ENCODE data around the gene ROR1. TPM values are rescaled to one million over a fixed set of nuclear protein-coding genes. Genes with fewer than 3 reads are reported as not detected.
A peak's percentile ranks its signal among the peaks of the same experiment; 100 is the strongest.

The ROR1 gene
- total and polyA plus RNA-seq, 2 of the 4 experiments (the other 2 are of a cell fraction): 4.4 to 10.0 TPM

DNA sequence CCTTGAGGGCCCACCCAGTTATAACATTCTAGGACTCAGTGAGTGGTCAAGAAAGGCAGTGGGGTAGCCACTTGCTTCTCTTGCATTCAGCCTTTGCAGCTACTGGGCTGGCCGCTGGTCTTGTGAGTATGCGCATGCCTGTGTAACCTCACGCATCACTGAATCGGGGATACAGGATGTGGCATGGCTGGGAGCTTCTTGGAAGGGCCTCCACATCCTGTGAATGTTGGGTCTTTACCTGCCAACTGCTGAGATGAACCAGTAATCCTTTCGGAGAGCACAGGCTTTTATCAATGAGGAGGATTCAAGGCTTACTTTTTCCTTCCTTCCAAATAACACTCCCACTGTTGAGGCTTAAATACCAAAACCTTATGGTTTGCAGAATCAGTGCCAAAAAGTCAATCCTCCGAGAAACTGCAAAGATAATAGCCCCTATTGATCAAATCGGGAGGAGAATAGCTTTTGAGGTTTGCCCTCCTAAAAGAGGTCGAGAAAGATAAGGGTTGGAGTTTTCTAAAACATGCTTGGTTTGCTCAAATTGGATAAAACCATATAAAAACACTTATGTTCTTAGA is 230.7 kb downstream of the ROR1 start:
- Histone ChIP-seq H3K79me1 (ENCODE audit: low read depth in 1 of 2, low read length in 2 of 2) (no peaks in the 10 kb centered on the region; a peak in 1 of 4 replicates), H3K14ac (replicated peaks; ENCODE audit: low read depth, low read length) (no peak overlapping the region), H3K4ac (ENCODE audit: low read depth, low read length) (no peak overlapping the region), H3K27me3 (ENCODE audit: control insufficient read depth, insufficient read depth, low read length) (no peaks in the 10 kb centered on the region), H4K8ac (ENCODE audit: low read depth in 2 of 2, low read length in 2 of 2) (no peak overlapping the region), H3K56ac (ENCODE audit: extremely low read depth, insufficient read depth, low read length) (no peak overlapping the region), H2AFZ (replicated peaks; ENCODE audit: low read length, poor library complexity) (no peak overlapping the region), H3K9me3 (ENCODE audit: control insufficient read depth, insufficient read depth, low read length) (no peaks in the 10 kb centered on the region), H2AK5ac (ENCODE audit: low read depth, low read length) (no peak overlapping the region), H2BK5ac (ENCODE audit: low read depth, low read length, poor library complexity, severe bottlenecking) (no peak overlapping the region), H3K23ac (ENCODE audit: low read depth, low read length) (no peak overlapping the region), H3K9me1 (ENCODE audit: insufficient read depth, low read length) (no peaks in the 10 kb centered on the region; the same call in 1 of the 2 replicates), H3K4me3 (ENCODE audit: insufficient read depth, low read depth, low read length) (no peak overlapping the region), H4K91ac (ENCODE audit: insufficient read depth, low read depth, low read length) (no peak overlapping the region), H3K4me1 (ENCODE audit: control insufficient read depth, insufficient read depth, low read length) (peaks cover 10% of the 10 kb centered on the region), H2AK9ac (replicated peaks; ENCODE audit: low read depth, low read length, poor library complexity) (no peak overlapping the region), H2BK15ac (ENCODE audit: low read depth, low read length) (no peak overlapping the region), H3K4me2 (ENCODE audit: low read depth, low read length) (no peak overlapping the region), H3K36me3 (ENCODE audit: control insufficient read depth, insufficient read depth, low read length) (no peaks in the 10 kb centered on the region), H3K9ac (ENCODE audit: low read depth, low read length) (no peak overlapping the region), H2BK20ac (ENCODE audit: low read depth, low read length) (no peak overlapping the region), H2BK120ac (ENCODE audit: low read depth, low read length) (no peak overlapping the region), H4K20me1 (ENCODE audit: insufficient read depth, low read length) (no peaks in the 10 kb centered on the region), H4K5ac (ENCODE audit: low read depth, low read length) (no peak overlapping the region), H3K27ac (ENCODE audit: insufficient read depth, low read length) (no peak overlapping the region), H3K18ac (ENCODE audit: low read depth, low read length) (no peak overlapping the region)
- WGBS, 2 experiments (ENCODE audit: extremely low coverage in 2 of 2, insufficient read length in 1 of 2): 92% methylated on average over 2 of the region's 8 CpGs; no CpG with 5 or more reads in 1 of the 2 experiments
- no TSS peak for BruUV-seq (replicated peaks)
- dilution Hi-C loops (cut with HindIII; ENCODE audit: low sequenced_read_pairs, unreplicated experiment): no loop called here
- TF ChIP-seq RAD21 (IDR thresholded peaks at IDR 0.05; ENCODE audit: low read length) (no peak), CHD1 (IDR thresholded peaks at IDR 0.05; ENCODE audit: low read depth, low read length) (no peak), MAFK (IDR thresholded peaks at IDR 0.05; ENCODE audit: low read depth, low read length) (no peak), CEBPB (IDR thresholded peaks at IDR 0.05; ENCODE audit: low read depth, low read length) (no peak), BHLHE40 (IDR thresholded peaks at IDR 0.05; ENCODE audit: low read depth, low read length) (no peak), MAZ (IDR thresholded peaks at IDR 0.05; ENCODE audit: borderline replicate concordance, low read depth, low read length) (no peak), POLR2A (IDR thresholded peaks at IDR 0.05; ENCODE audit: low read depth, low read length) (no peak), NFE2L2 (IDR thresholded peaks at IDR 0.05; ENCODE audit: low read depth, low read length) (no peak)
- TF ChIP-seq, protein P1, sequence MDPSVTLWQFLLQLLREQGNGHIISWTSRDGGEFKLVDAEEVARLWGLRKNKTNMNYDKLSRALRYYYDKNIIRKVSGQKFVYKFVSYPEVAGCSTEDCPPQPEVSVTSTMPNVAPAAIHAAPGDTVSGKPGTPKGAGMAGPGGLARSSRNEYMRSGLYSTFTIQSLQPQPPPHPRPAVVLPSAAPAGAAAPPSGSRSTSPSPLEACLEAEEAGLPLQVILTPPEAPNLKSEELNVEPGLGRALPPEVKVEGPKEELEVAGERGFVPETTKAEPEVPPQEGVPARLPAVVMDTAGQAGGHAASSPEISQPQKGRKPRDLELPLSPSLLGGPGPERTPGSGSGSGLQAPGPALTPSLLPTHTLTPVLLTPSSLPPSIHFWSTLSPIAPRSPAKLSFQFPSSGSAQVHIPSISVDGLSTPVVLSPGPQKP (IDR thresholded peaks at IDR 0.05; ENCODE audit: borderline replicate concordance, low read depth, low read length): no peak
- TF ChIP-seq, protein P2, sequence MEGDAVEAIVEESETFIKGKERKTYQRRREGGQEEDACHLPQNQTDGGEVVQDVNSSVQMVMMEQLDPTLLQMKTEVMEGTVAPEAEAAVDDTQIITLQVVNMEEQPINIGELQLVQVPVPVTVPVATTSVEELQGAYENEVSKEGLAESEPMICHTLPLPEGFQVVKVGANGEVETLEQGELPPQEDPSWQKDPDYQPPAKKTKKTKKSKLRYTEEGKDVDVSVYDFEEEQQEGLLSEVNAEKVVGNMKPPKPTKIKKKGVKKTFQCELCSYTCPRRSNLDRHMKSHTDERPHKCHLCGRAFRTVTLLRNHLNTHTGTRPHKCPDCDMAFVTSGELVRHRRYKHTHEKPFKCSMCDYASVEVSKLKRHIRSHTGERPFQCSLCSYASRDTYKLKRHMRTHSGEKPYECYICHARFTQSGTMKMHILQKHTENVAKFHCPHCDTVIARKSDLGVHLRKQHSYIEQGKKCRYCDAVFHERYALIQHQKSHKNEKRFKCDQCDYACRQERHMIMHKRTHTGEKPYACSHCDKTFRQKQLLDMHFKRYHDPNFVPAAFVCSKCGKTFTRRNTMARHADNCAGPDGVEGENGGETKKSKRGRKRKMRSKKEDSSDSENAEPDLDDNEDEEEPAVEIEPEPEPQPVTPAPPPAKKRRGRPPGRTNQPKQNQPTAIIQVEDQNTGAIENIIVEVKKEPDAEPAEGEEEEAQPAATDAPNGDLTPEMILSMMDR (conservative IDR thresholded peaks at IDR 0.05; ENCODE audit: low read depth, low read length): no peak
- TF ChIP-seq, protein P3, sequence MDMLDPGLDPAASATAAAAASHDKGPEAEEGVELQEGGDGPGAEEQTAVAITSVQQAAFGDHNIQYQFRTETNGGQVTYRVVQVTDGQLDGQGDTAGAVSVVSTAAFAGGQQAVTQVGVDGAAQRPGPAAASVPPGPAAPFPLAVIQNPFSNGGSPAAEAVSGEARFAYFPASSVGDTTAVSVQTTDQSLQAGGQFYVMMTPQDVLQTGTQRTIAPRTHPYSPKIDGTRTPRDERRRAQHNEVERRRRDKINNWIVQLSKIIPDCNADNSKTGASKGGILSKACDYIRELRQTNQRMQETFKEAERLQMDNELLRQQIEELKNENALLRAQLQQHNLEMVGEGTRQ (IDR thresholded peaks at IDR 0.05; ENCODE audit: low read depth, low read length): no peak
- ChIA-PET CTCF (interaction anchor here (0.7 kb wide), 1 partner anchor 9 kb away, joined by 3 read pairs; no protein-coding TSS in a partner anchor), POLR2A (ENCODE audit: unreplicated experiment) (no interaction called here)
- intact Hi-C loops (cut with micrococcal nuclease): no loop called here
- in situ Hi-C loops (cut with MboI; ENCODE audit: low sequenced_read_pairs): no loop called here
- no peak for ATAC-seq (ENCODE audit: low read depth)
- peak; percentile 5 for DNase-seq
